GM19023 (cell line): Measurements from ENCODE around the gene NRIP1.

ENCODE experiments used
- ATAC-seq: cut with Tn5 transposase; IDR thresholded peaks from one replicate; pipeline ENCODE4 v1.9.1; 2021; ENCODE audit warnings: mild to moderate bottlenecking, moderate library complexity; ENCODE audit not compliant: unreplicated experiment

Gene NRIP1

DNA sequence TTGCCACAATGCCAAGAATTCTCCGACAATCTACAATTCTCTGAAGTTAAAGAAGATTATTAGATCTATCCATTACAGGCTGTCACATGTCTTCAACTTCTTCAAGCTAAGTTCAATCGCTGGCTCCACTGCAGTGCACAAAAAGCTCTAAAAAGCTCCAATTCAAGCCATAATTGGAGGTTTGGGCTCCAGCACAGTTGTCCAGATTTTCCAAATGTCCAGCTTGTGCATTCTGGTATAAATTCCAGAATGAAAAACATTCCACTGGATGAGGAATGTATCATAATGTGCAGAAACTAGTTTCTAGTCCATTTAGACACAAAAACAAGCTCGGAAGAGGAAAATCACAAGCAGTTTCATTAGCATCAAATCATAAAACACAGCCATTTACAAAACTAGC lies 138.6 kb downstream of the NRIP1 start:
- ATAC-seq, result no peak

DNA sequence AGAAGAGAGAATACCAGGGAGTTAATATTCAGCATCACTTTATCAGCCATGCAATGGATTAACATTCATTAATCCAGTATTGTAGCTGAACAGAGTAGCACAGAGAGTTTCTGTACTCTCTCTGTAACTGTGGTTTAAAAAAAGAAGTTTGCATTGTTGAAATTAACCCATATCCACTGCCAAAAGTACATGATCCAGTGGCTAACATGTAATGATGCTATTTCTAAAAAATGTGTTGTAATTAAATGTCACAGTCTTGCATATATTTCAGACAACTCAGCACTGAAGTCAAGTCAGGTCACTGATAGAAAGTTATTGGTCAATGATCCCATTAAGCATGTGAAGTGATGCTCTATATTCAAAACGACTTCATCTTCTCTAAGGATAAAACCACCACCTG lies 141.3 kb downstream of the NRIP1 start:
- no peak for ATAC-seq

DNA sequence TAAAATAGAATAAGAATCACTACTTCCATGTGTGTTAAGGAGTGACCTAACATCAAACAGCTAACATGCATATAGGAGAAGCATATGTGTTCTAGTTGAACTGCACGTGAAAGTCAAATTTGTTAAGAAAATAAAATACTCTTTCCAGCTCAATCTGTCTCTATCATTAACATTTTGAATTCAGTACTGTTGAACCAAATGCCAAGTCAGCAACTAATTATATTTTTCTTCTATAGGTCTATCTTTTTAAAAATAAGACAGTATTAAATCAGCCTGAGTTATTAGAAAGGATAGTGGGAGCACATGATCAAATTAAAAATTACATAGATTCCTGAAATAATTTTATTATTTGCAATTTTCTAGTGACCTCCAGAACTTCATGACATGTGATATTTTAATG lies 141.8 kb downstream of the NRIP1 start:
- no peak for ATAC-seq

GRCh38 chr21:14918527-14918926 lies 146.3 kb downstream of the NRIP1 start:
- ATAC-seq, result no peak

DNA sequence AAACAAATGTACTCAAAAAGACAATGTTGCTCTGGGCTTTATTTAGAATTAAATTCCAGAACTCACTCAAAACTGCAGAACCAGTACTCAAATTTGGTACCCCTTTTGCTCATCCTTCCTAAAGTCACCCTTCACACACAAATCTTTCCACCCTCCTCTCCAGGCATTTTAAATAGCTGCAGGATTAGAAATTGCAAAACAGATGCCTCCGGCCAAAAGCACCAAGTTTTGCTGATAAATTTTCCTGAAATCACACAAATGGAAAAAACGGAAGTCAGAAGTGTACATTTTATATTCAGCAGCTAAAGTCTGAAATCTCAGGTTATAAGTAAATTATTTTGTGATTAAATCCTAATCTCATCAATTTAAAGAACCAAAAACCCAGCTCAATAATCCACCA lies 147.0 kb downstream of the NRIP1 start:
- ATAC-seq, result no peak

DNA sequence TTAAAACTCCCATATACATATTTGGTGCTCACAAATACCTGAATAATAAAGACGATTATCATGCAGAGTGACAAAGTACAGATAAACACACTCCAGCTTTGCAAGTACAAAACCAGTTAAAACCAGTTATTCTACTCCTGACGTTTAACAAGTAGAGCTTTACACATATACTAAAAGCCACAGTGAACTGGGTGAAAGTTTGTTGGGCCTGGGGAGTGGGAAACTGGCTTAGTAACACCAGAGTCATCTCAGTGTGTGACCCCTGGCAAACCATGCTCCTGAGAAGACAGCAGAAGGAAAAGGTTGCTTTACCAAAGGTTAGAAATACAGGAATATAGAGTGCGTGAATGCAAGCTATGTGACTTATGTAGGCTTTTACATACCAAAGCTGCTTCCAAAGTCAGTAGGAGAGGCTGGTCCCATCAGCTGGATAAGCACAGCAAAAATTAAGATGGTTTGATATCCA lies 148.1 kb downstream of the NRIP1 start:
- ATAC-seq, result no peak

GRCh38 chr21:14913638-14914037 lies 151.2 kb downstream of the NRIP1 start:
- ATAC-seq, result no peak

DNA sequence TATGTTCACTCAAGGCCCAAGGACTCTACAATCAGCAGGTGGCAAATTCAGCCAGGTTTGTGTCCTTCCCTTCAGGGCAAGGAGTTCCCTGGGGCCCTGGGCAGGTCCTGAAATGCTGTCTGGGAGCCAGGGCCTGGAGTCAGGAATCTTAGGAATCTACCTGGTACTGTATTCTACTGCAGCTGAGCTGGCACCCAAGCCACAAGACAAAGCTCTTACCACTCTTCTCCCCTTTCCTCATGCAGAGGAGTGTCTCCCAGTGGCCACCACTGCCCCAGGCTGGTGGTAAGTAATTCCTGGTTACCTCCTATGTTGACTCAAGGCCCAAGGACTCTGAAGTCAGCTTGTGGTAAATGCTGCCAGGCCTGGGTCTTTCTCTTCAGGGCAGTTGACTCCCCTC lies 153.4 kb downstream of the NRIP1 start:
- no peak for ATAC-seq
